Hepatocyte (in vitro differentiated cells): ENCODE measurements around the gene CFAP47.

ENCODE experiments used
- CTCF ChIP-seq: fragments of 200-600 bp; sonication (generic); IDR thresholded peaks from 2 replicates; pipeline ENCODE4 v1.5.1; 2016; ENCODE audit warnings: antibody characterized with exemption, mild to moderate bottlenecking; ENCODE audit not compliant: poor library complexity
- EZH2 ChIP-seq: fragments of 200-600 bp; sonication (generic); IDR thresholded peaks from 2 replicates; pipeline ENCODE4 v1.6.1; 2016; ENCODE audit warnings: antibody characterized with exemption, mild to moderate bottlenecking, borderline replicate concordance
- EZH2phosphoT487 ChIP-seq: fragments of 200-600 bp; sonication (generic); IDR thresholded peaks from one replicate; pipeline ENCODE4 v1.6.1; 2018; ENCODE audit warnings: antibody characterized with exemption, mild to moderate bottlenecking, low read depth, moderate library complexity; ENCODE audit not compliant: unreplicated experiment, severe bottlenecking

GRCh38 chrX:35890699-35891098 lies 28.8 kb upstream of the CFAP47 start:
- no peak for TF ChIP-seq EZH2phosphoT487
- TF ChIP-seq CTCF = peak; percentile 46
- no peak for TF ChIP-seq EZH2
